Activated T-cell treated with anti-CD3 and anti-CD28 coated beads for 24 hours (primary cell): ENCODE measurements around the gene TDRD12.
A peak's percentile ranks its signal among the peaks of the same experiment; 100 is the strongest.
"Not testable (repeated sequence)": the region's sequence is repeated elsewhere in the genome, so short reads cannot be mapped to it uniquely, and the experiment has no call there.

Experiments
- DNase-seq: peaks from one replicate; pipeline ENCODE4 v3.0.0-alpha.2; 2020; ENCODE audit warnings: low read depth

TDRD12 gene

DNA sequence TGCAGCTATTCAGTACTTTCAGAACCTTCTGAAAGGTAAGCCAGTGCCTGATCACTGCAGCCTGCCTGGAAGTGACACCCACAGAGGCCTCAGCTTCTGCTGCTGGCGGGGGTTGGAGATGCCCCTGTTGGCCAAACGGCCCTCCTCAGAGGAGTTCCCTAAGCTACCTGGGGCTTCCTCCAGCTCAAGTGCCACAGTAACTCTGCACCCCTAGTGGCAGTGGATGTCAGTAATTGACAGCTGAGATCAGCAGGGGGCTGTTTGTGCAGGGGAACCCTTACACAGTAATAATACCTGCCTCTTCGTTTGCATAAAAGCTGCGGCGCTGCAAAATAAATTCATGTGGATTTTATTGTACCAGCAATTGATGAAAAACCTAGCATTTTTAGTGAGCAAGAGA is 28.9 kb downstream of the TDRD12 start:
- peak; percentile 2 for DNase-seq

DNA sequence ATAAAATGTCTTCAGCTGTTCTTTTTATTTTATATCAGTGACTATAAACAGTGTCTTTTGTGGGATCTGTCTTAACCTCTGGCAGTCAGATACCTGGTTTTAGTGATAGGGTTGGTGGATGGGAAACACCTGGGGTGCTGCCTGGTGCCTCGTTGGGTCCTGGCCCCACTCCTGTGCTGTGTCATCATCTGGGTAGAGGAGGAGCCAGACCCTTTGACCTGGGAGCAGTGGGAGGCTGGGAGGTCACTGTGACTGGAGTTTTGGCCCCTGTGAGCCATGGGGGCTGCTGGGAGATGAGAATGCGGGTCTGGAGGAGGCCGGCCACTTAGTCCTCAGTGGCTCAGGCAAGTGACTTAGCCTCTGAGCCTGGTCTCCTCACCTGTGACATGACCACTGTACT is 29.4 kb downstream of the TDRD12 start:
- no peak for DNase-seq

DNA sequence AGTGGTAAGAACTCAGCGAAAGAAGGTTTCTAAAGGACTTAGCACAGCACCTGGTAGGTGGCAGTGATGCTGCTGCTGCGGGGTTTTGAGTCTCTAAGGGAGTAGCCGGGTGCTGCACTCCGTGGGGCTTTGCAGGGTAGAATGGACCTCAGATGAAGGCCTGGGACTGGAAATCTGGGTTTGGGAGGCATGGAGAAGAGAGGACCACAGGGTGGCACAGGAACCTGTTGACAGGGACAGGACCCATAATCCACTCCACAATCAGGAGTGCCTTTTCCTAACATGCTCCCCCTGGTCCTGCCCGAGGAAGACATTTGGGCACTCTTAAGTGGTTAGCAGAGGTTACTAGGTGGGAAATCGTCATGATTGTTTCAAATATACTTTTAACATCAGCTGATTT is 29.8 kb downstream of the TDRD12 start:
- DNase-seq, result no peak

DNA sequence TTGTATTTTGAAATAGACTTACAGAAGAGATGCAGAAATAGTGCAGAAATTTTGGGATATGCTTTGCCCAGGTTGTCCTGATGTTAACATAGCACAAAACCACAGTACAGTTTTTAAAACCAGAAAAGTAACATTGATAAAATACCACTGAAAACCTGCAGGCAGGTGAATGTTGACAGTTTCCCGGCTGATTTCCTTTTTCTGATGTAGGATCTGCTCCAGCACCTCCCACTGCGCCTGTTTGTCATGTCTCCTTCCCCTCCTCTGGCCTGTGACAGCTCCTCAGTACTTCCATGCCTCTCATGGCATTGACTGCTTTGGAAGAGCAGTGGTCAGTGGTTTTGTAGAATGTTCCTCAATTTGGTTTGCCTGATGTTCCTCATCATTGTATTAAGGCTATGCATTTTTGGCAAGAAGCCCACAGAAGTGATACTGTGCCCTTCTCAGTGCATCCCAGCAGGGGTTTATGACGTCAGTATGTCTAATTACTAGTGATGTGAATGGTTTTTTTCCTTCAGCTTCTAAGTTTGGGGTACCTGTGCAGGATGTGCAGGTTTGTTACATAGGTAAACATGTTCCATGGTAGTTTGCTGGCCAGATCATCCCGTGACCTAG is 31.0 kb downstream of the TDRD12 start:
- DNase-seq, result no peak

DNA sequence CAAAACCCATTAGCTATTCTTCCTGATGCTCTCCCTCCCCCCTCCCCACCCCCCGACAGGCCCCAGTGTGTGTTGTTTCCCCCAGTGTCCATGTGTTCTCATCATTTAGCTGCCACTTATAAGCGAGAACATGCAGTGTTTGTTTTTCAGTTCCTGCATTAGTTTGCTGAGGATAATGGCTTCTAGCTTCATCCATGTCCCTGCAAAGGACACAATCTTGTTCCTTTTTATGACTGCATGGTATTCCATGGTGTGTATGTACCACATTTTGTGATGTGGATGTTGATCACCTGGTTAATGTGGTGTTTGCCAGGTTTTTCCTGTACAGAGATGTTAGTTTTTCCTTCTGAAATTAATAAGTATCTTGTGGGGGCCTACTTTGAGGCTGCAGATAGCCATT is 31.5 kb downstream of the TDRD12 start:
- no peak for DNase-seq

DNA sequence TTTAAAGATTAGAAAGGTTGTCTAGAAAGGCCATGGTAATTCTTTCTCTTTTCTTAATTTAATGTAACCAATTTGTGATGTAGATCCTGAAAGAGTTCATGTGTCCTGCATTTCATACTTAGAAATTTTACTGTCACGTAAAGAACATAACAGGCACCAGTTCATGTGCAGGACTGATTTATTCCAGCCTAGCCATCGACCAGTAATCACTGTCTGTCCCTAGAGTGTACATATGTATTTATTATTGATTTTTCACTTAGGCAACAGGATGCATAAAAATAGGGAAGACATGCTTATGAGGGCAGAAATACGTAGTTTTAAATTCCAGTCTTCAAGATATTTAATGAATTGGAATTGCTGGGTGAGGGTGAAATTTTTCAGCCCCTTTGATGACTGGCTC is 37.6 kb downstream of the TDRD12 start:
- no peak for DNase-seq

DNA sequence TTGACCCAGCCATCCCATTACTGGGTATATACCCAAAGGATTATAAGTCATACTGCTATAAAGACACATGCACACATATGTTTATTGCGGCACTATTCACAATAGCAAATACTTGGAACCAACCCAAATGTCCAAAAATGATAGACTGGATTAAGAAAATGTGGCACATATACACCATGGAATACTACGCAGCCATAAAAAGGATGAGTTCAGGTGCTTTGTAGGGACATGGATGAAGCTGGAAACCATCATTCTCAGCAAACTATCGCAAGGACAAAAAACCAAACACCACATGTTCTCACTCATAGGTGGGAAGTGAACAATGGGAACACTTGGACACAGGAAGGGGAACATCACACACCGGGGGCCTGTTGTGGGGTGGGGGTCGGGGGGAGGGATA is 45.8 kb downstream of the TDRD12 start:
- DNase-seq, result not testable (repeated sequence)

DNA sequence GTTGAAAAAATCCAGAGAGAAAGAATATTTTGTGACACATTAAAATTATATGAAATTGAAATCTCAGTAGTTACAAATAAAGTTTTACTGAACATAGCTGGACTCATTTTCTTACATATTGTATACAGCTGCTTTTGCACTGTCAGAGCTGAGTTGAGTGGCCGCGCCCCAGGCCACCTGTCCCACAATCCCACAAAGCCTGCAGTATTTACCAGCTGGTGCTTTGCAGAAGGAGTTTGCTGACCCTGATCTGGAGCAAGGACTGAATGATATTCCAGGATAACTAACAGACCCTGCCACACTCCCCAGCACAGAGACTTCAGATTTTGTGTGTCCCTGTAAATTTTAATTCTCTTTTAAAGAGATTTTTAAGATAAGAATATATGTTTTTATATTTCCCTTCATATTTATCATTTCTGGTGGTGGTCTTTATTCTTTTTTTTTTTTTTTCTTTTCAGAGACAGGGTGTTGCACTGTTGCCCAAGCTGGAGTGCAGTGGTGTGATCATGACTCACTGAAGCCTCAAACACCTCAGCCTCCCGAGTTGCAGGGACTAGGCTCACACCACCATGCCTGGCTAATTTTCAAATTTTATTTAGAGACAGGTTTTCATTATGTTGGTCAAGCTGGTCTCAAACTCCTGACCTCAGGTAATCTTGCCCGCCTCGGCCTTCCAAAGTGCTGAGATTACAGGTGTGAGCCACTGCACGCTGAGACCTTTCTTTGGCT is 48.5 kb downstream of the TDRD12 start:
- DNase-seq, result no peak

DNA sequence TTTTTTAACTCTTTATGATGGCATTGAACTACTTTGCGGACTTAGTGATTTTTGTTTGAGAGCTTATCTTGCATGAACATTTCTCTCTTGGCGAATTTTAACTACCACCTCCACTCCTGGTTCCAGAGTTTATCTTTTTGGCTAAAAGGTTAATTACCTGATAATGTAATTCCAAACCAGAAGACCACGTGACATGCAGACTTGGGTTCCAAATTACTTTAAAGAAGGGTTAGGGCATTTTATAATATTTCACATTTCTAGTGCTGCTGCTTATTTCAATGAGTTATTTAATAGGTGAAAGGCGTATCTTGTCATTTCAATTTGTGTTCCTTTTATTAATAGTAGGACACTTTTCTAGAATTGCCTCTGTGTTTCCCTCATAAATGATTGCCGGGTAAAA is 52.0 kb downstream of the TDRD12 start:
- DNase-seq, result no peak

DNA sequence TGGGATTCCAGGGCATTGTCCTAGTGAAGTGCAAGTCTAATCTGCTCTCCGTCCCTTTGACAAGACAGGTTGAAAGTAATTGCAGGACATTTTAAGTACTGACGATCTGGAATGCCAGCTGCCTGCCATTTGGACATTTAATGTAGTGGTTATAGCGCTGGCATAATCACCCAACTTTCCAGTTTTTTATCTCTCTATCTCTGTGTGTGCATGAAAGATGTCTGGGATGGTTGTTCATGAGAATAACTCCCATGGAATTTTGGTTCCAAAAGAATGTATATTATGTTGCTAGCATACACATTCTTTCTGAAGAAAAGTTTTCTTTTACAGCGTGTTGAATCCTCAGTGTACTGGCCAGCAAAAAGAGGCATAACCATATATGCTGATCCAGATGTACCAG is 53.6 kb downstream of the TDRD12 start:
- DNase-seq, result no peak

DNA sequence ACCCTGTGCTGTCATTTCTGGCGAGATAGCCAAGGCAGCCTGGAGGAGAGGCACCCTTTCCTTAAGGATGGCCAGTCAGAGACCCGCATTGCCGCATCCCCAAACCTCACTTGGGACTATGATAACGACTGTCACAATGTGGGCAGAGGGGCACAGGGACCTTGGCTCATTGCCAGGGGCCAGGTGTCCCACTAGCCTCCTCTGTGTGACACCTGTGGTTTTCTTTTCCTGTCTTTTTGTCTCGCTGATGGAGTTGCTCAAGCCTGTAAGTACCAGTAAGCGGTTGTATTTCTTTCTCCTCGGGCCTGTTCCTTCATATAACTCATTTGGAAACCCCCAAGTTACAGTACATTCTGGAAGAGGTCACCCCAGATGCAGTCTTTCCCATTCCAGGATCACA is 59.5 kb downstream of the TDRD12 start:
- no peak for DNase-seq

DNA sequence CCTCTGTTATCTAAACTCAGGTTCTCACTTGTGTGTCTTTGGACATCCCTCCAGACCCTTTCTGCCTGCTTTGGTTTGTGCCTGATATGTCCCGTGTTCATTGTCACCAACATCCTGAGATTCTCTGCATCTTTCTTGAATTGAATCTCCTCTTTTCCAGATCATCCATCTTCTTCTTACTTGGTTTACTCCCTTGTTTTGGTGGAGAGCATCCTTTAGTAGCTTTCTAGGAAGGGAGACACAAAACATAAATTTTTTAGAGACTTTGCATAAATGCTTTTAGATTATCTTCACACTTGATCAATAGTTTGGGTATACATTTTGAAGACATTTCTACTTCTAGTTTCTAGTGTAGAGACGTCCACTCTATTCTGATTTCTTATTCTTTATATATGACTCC is 61.7 kb downstream of the TDRD12 start:
- DNase-seq, result no peak

DNA sequence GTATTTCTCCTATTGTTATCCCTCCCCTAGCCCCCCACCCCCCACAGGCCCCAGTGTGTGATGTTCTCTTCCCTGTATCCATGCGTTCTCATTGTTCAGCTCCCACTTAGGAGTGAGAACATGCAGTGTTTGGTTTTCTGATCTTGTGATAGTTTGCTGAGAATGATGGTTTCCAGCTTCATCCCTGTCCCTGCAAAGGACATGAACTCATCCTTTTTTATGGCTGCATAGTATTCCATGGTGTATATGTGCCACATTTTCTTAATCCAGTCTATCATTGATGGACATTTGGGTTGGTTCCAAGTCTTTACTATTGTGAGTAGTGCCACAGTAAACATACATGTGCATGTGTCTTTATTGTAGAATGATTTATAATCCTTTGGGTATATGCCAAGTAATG is 62.5 kb downstream of the TDRD12 start:
- DNase-seq, result not testable (repeated sequence)

DNA sequence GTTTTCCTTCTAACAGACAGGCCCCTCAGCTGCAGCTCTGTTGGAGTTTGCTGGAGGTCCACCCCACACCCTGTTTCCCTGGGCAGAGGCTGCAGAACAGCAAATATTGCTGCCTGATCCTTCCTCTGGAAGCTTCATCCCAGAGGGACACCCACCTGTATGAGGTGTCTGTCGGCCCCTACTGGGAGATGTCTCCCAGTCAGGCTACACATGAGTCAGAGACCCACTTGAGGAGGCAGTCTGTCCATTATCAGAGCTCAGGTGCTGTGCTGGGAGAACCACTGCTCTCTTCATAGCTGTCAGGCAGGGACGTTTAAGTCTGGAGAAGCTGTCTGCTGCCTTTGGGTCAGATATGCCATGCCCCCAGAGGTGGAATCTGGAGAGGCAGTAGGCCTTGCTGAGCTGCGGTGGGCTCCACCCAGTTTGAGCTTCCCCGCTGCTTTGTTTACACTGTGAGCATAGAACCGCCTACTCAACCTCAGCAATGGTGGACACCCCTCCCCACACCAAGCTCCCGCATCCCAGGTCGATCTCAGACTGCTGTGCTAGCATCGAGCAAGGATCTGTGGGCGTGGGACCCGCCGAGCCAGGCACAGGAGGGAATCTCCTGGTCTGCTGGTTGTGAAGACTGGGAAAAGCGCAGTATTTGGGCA is 67.7 kb downstream of the TDRD12 start:
- DNase-seq, result not testable (repeated sequence)

DNA sequence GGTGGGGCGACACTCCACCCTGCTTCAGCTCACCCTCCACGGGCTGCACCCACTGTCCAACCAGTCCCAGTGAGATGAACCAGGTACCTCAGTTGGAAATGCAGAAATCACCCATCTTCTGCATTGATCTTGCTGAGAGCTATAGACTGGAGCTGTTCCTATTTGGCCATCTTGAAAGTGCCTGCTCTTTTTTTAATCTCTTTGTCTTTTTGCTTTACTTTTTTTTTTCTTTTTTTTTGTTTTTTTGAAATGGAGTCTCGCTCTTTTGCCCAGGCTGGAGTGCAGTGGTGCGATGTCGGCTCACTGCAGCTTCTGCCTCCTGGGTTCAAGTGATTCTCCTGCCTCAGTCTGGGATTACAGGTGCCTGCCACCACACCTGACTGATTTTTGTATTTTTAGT is 68.3 kb downstream of the TDRD12 start:
- DNase-seq, result not testable (repeated sequence)

DNA sequence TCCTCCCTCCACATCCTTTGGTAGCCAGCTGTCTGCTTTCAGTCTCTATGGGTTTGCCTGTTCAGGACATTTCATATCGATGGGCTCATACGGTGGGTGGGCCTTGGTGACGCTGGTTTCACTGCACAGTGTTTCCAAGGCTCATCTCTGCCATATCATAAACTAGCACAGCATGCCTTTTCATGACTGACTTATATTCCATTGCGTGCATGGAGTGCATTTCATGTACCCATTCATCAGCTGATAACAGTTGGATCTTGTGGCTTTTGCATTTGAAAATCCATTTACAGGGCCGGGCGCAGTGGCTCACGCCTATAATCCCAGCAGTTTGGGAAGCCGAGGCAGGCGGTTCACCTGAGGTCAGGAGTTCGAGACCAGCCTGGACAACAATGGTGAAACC is 69.9 kb downstream of the TDRD12 start:
- DNase-seq, result no peak

DNA sequence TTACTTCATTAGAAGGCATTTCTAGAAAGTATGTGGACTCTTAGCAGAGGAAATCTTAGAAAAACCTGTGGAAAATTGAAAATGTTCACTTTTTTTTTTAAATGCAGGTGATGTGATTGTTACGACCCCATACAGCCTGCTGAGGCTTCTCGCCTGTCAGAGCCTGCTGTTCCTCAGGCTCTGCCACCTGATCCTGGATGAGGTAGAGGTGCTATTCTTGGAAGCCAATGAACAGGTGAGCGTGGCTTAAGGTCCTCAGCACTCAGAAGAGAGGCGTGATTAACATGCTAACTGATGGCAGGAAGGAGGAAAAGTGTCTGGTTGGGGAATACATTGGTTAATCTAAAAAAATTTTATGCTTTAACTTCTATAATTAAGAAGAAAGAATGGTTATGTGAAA is 78.6 kb downstream of the TDRD12 start:
- DNase-seq, result no peak

DNA sequence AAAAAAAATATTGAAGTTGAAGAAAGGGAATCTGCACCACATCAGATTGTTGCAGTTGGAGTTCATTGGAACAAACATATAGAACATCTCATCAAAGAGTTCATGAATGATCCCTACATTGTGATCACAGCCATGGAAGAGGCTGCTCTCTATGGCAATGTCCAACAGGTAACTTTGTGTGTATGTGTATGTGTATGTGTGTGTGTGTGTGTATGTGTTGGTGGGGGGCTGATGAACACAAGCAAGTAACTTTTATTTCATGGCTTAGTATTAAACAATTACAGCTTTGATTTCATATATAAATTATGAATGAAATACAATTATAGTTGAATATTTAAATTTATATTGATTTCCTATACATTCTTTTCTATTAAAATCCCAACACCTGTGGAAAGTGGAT is 80.6 kb downstream of the TDRD12 start:
- DNase-seq, result no peak

DNA sequence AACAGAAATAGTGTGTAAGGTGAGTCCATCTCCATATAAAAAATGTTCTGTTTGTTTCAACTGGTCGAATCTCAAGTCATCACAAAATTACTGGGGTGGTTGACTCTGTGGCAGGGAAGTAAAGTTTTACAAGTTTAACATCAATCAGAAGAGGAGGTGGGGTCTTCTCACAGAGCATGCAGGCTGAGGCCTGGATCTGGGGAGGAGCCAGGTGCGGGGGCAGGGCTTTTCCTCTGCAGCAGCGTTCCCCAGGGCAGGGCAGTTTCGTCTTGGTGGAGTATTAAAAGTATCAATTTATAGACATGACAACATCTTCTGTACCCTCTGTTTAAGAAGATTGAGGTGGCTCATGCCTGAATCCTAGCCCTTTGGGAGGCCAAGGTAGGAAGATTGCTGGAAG is 81.2 kb downstream of the TDRD12 start:
- no peak for DNase-seq

DNA sequence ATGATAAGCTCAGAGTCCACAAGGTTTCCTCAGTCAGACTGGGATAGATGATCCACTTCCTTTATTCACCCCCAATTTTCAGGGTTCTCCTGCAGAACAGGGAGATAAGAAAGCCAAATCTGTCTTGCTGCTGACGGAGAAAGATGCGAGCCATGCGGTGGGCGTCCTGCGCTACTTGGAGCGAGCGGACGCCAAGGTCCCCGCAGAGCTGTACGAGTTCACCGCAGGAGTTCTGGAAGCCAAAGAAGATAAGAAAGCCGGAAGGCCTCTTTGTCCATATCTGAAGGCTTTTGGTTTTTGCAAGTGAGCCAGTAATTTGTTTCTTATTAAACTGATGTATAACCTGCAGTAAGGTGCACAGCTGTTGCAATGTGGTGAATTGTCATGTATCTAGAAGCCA is 83.3 kb downstream of the TDRD12 start:
- DNase-seq, result no peak

DNA sequence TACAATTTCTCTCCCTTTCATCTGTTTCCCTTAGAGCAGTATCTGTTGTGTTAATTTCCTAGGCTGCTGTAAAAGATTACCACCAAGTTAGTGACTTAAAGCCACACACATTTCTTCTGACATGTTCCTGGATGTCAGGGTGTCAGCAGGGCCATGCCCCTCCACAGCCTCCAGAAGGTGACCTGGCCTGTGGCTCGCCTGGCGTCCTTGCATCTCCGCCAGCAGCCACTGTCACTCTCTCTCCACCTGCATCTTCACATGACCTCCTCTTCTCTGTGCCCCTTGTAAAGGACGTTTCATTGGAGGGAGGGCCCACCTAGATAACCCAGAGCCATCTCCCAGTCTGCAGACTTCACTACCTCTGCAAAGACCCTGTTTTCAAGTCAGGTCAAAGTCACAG is 88.7 kb downstream of the TDRD12 start:
- no peak for DNase-seq

DNA sequence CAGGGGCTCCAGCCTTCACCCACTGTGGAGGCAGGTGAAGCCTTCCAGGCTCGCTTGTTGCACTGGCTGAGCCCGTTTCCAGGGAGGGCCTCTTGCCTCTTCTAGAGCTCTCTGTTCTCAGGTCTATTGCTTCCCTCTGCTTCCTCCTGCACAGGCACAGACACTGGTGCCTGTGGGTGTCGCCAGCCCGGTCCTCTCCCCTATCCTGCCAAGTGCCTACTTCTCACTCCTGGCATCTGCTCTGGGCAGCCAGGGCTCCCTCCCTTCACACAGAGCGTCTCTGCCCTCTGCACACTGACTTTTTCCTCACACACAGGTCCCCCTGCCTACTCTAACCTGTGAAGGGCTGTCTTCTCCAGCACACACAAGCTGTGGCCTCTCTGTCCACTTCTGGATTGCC is 89.7 kb downstream of the TDRD12 start:
- DNase-seq, result no peak

DNA sequence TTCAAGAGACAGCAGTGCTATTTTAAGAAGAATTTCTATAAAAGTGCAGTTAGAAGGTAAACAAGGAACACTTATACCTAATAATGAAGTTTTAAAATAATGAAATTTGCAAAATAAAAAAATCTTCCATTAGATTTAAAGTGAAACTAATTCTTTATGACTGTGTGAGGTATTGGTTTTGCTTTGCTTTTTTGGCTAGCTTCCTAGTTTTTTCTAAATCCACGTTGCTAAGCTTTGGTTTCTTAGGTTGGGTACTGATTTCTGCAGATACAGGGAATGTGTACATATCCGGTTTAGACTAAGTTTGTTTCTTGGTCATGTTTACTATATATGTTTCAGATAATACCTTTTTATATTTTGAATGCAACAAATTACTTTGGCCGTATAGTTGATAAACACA is 90.2 kb downstream of the TDRD12 start:
- DNase-seq, result no peak

DNA sequence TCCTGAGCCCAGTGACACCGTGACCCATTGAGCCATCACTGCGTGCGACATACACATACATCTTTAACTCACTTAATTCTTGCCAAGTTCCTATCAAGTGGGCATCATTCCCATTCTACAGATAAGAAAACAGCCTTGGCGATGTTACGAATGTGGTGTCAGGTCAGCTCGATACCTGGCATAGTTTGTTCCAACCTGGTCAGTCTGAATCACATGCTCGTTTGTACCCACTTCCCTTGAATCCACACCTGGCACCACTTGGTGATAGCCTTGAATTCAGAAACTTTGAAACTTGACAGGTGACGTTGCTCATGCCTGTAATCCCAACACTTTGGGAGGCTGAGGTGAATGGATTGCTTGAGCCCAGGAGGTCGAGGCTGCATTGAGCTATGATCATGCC is 90.9 kb downstream of the TDRD12 start:
- DNase-seq, result no peak
